Tibial nerve (tissue), 4 donors: Measurements from ENCODE around the gene DCAF17.

Experiments used
- CTCF ChIP-seq, 5 experiments: fragments of 200-600 bp in 3 of 5; fragments of 450-650 bp in 2 of 5; sonication (generic) in 3 of 5; IDR thresholded peaks; one replicate each; pipeline ENCODE4 v1.5.1; 2016 to 2019; ENCODE audit warnings: antibody characterized with exemption in 5 of 5, mild to moderate bottlenecking in 3 of 5, moderate library complexity in 2 of 5
- EP300 ChIP-seq, 2 donors: sonication (generic); formaldehyde crosslinking; IDR thresholded peaks; one replicate each; pipeline ENCODE4 v1.6.1; 2017; ENCODE audit warnings: antibody characterized with exemption in 2 of 2, mild to moderate bottlenecking in 1 of 2
- POLR2A ChIP-seq, 2 donors: fragments of 450-650 bp; IDR thresholded peaks; one replicate each; pipeline ENCODE4 v1.6.1; 2017; ENCODE audit warnings: antibody characterized with exemption in 2 of 2, mild to moderate bottlenecking in 2 of 2, moderate library complexity in 2 of 2

GRCh38 chr2:171412571-171413175, 21.4 kb upstream of the DCAF17 start:
- TF ChIP-seq CTCF (IDR thresholded peaks at IDR 0.05) (no peak), POLR2A (IDR thresholded peaks at IDR 0.05) (no peak), EP300 (IDR thresholded peaks at IDR 0.05) (no peak)
